HepG2 (cell line): ENCODE data around the gene GRAMD1A.

Source experiments
- EZH2 ChIP-seq: conservative IDR thresholded peaks from 2 replicates; pipeline ENCODE4 v1.6.1; 2012; ENCODE audit warnings: mild to moderate bottlenecking, low read depth, low read length, moderate library complexity
- RAD21 ChIP-seq: fragments of 450-650 bp; formaldehyde crosslinking; IDR thresholded peaks from 2 replicates; pipeline ENCODE4 v1.5.0; 2020; ENCODE audit warnings: mild to moderate bottlenecking
- SKI ChIP-seq: fragments of 450-650 bp; IDR thresholded peaks from one replicate; pipeline ENCODE4 v1.6.1; 2018; ENCODE audit warnings: mild to moderate bottlenecking; ENCODE audit not compliant: partially characterized antibody
- STAG1 ChIP-seq: sonication (generic); formaldehyde crosslinking; IDR thresholded peaks from 2 replicates; pipeline ENCODE4 v1.4.0; 2020; ENCODE audit warnings: missing genetic modification reagents
- ZNF703 ChIP-seq: sonication (generic); formaldehyde crosslinking; IDR thresholded peaks from 2 replicates; pipeline ENCODE4 v1.5.1; 2020; ENCODE audit warnings: missing genetic modification reagents, mild to moderate bottlenecking, moderate library complexity, borderline replicate concordance
- ZNF737 ChIP-seq: sonication (generic); formaldehyde crosslinking; IDR thresholded peaks from 2 replicates; pipeline ENCODE4 v1.5.0; 2020; ENCODE audit warnings: missing genetic modification reagents, mild to moderate bottlenecking, borderline replicate concordance
- TF ChIP-seq, protein P1 (sequence below): IDR thresholded peaks from 2 replicates; pipeline ENCODE4 v1.6.1; 2016; ENCODE audit warnings: missing compliant biosample characterization, missing genetic modification reagents, borderline replicate concordance
- TF ChIP-seq, protein P2 (sequence below): conservative IDR thresholded peaks from 2 replicates; pipeline ENCODE4 v1.6.1; 2018; ENCODE audit warnings: missing genetic modification reagents
- TF ChIP-seq, protein P3 (sequence below): sonication (generic); formaldehyde crosslinking; IDR thresholded peaks from 2 replicates; pipeline ENCODE4 v1.5.1; 2020; ENCODE audit warnings: mild to moderate bottlenecking, missing genetic modification reagents, moderate library complexity
- TF ChIP-seq, protein P4 (sequence below): sonication (generic); formaldehyde crosslinking; IDR thresholded peaks from 2 replicates; pipeline ENCODE4 v1.5.0; 2020; ENCODE audit warnings: mild to moderate bottlenecking, missing genetic modification reagents, moderate library complexity

DNA sequence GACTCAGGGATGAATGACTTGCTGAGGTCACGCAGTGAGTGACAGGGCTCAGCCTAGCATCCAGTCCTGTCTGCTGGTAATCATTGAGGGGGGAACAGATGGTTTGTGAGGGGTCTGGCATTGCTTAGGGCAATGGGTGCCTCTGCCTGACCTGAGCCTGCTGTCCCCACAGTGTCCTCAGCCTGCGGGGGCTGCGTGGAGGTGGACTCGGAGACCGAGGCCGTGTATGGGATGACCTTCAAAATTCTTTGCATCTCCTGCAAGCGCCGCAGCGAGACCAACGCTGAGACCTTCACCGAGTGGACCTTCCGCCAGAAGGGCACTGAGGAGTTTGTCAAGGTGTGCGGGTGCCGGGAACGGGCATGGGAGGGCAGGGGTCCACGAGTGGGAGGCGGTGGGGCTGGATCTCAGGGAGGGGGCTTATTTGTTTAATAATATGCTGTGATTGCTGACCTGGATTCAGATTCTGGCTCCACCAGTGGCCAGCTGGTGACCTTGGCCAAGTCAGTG lies 32.3 kb downstream of the GRAMD1A start:
- TF ChIP-seq, protein P1, sequence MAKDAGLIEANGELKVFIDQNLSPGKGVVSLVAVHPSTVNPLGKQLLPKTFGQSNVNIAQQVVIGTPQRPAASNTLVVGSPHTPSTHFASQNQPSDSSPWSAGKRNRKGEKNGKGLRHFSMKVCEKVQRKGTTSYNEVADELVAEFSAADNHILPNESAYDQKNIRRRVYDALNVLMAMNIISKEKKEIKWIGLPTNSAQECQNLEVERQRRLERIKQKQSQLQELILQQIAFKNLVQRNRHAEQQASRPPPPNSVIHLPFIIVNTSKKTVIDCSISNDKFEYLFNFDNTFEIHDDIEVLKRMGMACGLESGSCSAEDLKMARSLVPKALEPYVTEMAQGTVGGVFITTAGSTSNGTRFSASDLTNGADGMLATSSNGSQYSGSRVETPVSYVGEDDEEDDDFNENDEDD (CRISPR knock-in tag), result no peak
- TF ChIP-seq SKI (no peak), ZNF737 (CRISPR knock-in tag) (no peak), ZNF703 (CRISPR knock-in tag) (no peak), STAG1 (CRISPR knock-in tag) (no peak), EZH2 (no peak), RAD21 (no peak)
- TF ChIP-seq, protein P2, sequence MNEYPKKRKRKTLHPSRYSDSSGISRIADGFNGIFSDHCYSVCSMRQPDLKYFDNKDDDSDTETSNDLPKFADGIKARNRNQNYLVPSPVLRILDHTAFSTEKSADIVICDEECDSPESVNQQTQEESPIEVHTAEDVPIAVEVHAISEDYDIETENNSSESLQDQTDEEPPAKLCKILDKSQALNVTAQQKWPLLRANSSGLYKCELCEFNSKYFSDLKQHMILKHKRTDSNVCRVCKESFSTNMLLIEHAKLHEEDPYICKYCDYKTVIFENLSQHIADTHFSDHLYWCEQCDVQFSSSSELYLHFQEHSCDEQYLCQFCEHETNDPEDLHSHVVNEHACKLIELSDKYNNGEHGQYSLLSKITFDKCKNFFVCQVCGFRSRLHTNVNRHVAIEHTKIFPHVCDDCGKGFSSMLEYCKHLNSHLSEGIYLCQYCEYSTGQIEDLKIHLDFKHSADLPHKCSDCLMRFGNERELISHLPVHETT (CRISPR knock-in tag), result no peak
- TF ChIP-seq, protein P3, sequence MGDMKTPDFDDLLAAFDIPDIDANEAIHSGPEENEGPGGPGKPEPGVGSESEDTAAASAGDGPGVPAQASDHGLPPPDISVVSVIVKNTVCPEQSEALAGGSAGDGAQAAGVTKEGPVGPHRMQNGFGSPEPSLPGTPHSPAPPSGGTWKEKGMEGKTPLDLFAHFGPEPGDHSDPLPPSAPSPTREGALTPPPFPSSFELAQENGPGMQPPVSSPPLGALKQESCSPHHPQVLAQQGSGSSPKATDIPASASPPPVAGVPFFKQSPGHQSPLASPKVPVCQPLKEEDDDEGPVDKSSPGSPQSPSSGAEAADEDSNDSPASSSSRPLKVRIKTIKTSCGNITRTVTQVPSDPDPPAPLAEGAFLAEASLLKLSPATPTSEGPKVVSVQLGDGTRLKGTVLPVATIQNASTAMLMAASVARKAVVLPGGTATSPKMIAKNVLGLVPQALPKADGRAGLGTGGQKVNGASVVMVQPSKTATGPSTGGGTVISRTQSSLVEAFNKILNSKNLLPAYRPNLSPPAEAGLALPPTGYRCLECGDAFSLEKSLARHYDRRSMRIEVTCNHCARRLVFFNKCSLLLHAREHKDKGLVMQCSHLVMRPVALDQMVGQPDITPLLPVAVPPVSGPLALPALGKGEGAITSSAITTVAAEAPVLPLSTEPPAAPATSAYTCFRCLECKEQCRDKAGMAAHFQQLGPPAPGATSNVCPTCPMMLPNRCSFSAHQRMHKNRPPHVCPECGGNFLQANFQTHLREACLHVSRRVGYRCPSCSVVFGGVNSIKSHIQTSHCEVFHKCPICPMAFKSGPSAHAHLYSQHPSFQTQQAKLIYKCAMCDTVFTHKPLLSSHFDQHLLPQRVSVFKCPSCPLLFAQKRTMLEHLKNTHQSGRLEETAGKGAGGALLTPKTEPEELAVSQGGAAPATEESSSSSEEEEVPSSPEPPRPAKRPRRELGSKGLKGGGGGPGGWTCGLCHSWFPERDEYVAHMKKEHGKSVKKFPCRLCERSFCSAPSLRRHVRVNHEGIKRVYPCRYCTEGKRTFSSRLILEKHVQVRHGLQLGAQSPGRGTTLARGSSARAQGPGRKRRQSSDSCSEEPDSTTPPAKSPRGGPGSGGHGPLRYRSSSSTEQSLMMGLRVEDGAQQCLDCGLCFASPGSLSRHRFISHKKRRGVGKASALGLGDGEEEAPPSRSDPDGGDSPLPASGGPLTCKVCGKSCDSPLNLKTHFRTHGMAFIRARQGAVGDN (CRISPR knock-in tag), result no peak
- TF ChIP-seq, protein P4, sequence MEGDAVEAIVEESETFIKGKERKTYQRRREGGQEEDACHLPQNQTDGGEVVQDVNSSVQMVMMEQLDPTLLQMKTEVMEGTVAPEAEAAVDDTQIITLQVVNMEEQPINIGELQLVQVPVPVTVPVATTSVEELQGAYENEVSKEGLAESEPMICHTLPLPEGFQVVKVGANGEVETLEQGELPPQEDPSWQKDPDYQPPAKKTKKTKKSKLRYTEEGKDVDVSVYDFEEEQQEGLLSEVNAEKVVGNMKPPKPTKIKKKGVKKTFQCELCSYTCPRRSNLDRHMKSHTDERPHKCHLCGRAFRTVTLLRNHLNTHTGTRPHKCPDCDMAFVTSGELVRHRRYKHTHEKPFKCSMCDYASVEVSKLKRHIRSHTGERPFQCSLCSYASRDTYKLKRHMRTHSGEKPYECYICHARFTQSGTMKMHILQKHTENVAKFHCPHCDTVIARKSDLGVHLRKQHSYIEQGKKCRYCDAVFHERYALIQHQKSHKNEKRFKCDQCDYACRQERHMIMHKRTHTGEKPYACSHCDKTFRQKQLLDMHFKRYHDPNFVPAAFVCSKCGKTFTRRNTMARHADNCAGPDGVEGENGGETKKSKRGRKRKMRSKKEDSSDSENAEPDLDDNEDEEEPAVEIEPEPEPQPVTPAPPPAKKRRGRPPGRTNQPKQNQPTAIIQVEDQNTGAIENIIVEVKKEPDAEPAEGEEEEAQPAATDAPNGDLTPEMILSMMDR, result no peak
